Stomach (tissue), 9 donors: ENCODE results near the gene NTM. TPM values are rescaled to one million over a fixed set of nuclear protein-coding genes. Genes with fewer than 3 reads are reported as not detected.

ENCODE experiments used
- DNase-seq, 2 donors: peaks; one replicate each; pipeline versions ENCODE4 v3.0.0 to v3.0.0-alpha.2; 2013 to 2019
- H3K27ac ChIP-seq, 5 donors: fragments of 200-600 bp in 4 of 5; sonication (generic) in 4 of 5; one replicate each; pipeline ENCODE4 v1.5.1; 2013 to 2019; ENCODE audit warnings: mild to moderate bottlenecking in 1 of 5, moderate library complexity in 1 of 5
- H3K27me3 ChIP-seq, 3 donors: fragments of 200-600 bp; sonication (generic); one replicate each; pipeline ENCODE4 v1.5.1; 2017 to 2019; ENCODE audit warnings: mixed run types in 1 of 3
- H3K36me3 ChIP-seq, 4 donors: fragments of 200-600 bp; sonication (generic); 1 replicate in 3 of 4; 2 replicates in 1 of 4; pipeline ENCODE4 v1.5.1; 2016 to 2019
- H3K4me1 ChIP-seq, 4 donors: fragments of 200-600 bp; sonication (generic); one replicate each; pipeline ENCODE4 v1.5.1; 2016 to 2019
- H3K4me3 ChIP-seq, 4 donors: fragments of 200-600 bp; sonication (generic) in 3 of 4; one replicate each; pipeline ENCODE4 v1.5.1; 2016 to 2019; ENCODE audit warnings: mild to moderate bottlenecking in 1 of 4
- H3K9me3 ChIP-seq, 4 donors: fragments of 200-600 bp; sonication (generic); one replicate each; pipeline ENCODE4 v1.5.1; 2016 to 2019
- EP300 ChIP-seq: sonication (generic); formaldehyde crosslinking; IDR thresholded peaks from one replicate; pipeline ENCODE4 v1.6.1; 2017; ENCODE audit warnings: antibody characterized with exemption
- POLR2A ChIP-seq, 4 donors: fragments of 450-650 bp; IDR thresholded peaks; one replicate each; pipeline ENCODE4 v1.6.1; 2016; ENCODE audit warnings: antibody characterized with exemption in 4 of 4, control low read depth in 2 of 4, mild to moderate bottlenecking in 1 of 4, moderate library complexity in 1 of 4
- POLR2AphosphoS5 ChIP-seq, 3 donors: sonication (generic); formaldehyde crosslinking; IDR thresholded peaks; one replicate each; pipeline ENCODE4 v1.6.1; 2016; ENCODE audit warnings: antibody characterized with exemption in 3 of 3
- WGBS, 5 donors: extraction: QIAGEN DNeasy Blood & Tissue Kit in 3 of 5; methylation state at CpG; one replicate each; pipeline versions ENCODE4 v1.1.5 to v1.1.7; 2013 to 2018; 5-methylcytosine and 5-hydroxymethylcytosine counted together
- intact Hi-C: fragments of 100-400 bp; cut with DNase I; formaldehyde crosslinking; loops from one replicate; pipeline ENCODE4 v1.15.1; 2023; ENCODE audit warnings: low total_unique reads
- polyA plus RNA-seq, 3 donors: library from polyadenylated mRNA; stranded (reverse); fragments of 200-250 nt; gene quantifications; one replicate each; pipeline ENCODE4 v1.2.3, GENCODE V29; 2013
- total RNA-seq, 5 donors: library from RNA; depleted of rRNA; stranded (reverse); fragments of >200 nt; gene quantifications; one replicate each; pipeline versions ENCODE4 v1.1.0 to v1.2.3, GENCODE V29; 2014 to 2016
- TF ChIP-seq, protein P1 (sequence below), 7 experiments: fragments of 450-650 bp in 4 of 7; fragments of 200-600 bp in 3 of 7; sonication (generic) in 3 of 7; IDR thresholded peaks; one replicate each; pipeline ENCODE4 v1.5.1; 2016 to 2019; ENCODE audit warnings: antibody characterized with exemption in 7 of 7, control low read depth in 2 of 7, mild to moderate bottlenecking in 1 of 7
- donor health status: healthy with polysubstance abuse.
- donor health status: Bipolar disorder and iron deficiency.
- donor health status: healthy.

NTM gene
- total and polyA plus RNA-seq, 8 donors, result 0.50 to 8.4 (median 1.3) TPM; not detected in 3

GRCh38 chr11:131816051-131816450 lies 445.6 kb downstream of the NTM start:
- no peak overlapping the region for H3K27ac ChIP-seq
- WGBS, 5 donors, result 80 to 88% (median 82%) methylated on average over 5 of the region's 5 CpGs
- H3K4me3 ChIP-seq, result no peak overlapping the region
- H3K36me3 ChIP-seq, result no peaks in the 10 kb centered on the region
- no peak for DNase-seq
- peaks cover 0 to 33% (median 0%) of the 10 kb centered on the region in 3 donors for H3K27me3 ChIP-seq
- intact Hi-C loops, result no loop called here
- no peaks in the 10 kb centered on the region for H3K9me3 ChIP-seq
- TF ChIP-seq POLR2A (IDR thresholded peaks at IDR 0.05) (no peak), EP300 (no peak), POLR2AphosphoS5 (IDR thresholded peaks at IDR 0.05) (no peak)
- TF ChIP-seq, protein P1, sequence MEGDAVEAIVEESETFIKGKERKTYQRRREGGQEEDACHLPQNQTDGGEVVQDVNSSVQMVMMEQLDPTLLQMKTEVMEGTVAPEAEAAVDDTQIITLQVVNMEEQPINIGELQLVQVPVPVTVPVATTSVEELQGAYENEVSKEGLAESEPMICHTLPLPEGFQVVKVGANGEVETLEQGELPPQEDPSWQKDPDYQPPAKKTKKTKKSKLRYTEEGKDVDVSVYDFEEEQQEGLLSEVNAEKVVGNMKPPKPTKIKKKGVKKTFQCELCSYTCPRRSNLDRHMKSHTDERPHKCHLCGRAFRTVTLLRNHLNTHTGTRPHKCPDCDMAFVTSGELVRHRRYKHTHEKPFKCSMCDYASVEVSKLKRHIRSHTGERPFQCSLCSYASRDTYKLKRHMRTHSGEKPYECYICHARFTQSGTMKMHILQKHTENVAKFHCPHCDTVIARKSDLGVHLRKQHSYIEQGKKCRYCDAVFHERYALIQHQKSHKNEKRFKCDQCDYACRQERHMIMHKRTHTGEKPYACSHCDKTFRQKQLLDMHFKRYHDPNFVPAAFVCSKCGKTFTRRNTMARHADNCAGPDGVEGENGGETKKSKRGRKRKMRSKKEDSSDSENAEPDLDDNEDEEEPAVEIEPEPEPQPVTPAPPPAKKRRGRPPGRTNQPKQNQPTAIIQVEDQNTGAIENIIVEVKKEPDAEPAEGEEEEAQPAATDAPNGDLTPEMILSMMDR (IDR thresholded peaks at IDR 0.05), result no peak
- no peaks in the 10 kb centered on the region for H3K4me1 ChIP-seq

DNA sequence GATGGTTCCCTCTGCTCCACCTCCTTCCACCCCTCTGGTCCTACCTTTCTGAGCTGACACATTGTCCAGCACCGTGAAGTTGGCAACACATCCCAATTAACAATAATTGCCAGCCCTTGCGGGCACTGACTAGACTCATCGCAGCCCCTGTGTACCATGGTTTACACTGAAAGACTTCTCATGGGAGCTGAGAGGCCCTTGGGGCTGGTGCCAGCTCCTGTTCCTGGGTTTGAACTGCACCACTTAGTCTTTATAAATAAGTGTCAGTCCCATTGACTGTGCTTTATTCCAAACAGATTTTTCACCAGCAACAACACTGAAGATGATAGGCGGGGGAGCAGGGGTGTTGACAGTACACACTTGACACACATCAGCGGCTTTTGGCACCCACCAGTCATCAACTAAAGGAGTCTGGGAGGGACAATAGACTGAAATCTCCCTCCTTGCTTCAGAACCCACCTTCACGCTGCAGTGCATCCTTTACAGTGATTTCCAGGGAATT lies 447.3 kb downstream of the NTM start:
- intact Hi-C loops, result no loop called here
- Histone ChIP-seq H3K4me1 (no peaks in the 10 kb centered on the region), H3K27ac (no peak overlapping the region), H3K9me3 (no peaks in the 10 kb centered on the region), H3K4me3 (no peak overlapping the region), H3K27me3 (peaks cover 0 to 44% (median 0%) of the 10 kb centered on the region in 3 donors), H3K36me3 (no peaks in the 10 kb centered on the region)
- DNase-seq, result no peak
- WGBS, 5 donors, result 79 to 88% (median 83%) methylated on average over 6 of the region's 6 CpGs
- TF ChIP-seq POLR2AphosphoS5 (IDR thresholded peaks at IDR 0.05) (no peak), POLR2A (IDR thresholded peaks at IDR 0.05) (no peak), EP300 (no peak)
- TF ChIP-seq, protein P1 (IDR thresholded peaks at IDR 0.05), result no peak

DNA sequence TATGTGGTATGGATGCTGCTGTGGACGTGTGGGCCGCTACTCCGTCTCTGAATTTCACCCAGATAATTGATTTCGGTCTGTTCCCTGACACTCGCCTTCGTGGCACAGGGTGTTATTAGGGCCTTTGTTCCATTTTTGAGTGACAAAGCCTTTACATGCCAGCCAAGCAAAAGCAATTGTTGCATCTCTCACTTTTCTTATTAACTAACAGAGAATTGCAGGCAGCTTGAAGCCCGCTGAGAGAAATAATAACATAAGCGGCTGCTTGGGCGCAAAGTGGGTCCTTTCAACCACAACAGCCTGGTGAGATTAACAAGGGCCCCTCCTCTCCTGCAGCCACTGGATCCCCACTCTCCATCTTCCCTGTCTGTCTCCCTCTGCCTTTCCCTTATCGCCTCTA lies 449.4 kb downstream of the NTM start:
- intact Hi-C loops, result no loop called here

GRCh38 chr11:131822506-131822905 lies 452.1 kb downstream of the NTM start:
- no peaks in the 10 kb centered on the region for H3K36me3 ChIP-seq
- TF ChIP-seq, protein P1 (IDR thresholded peaks at IDR 0.05), result no peak
- TF ChIP-seq EP300, result no peak
- TF ChIP-seq POLR2A (IDR thresholded peaks at IDR 0.05), result no peak
- TF ChIP-seq POLR2AphosphoS5 (IDR thresholded peaks at IDR 0.05), result no peak
- intact Hi-C loops, result no loop called here
- H3K4me1 ChIP-seq, result no peaks in the 10 kb centered on the region
- WGBS, 5 donors, result 7 to 17% (median 14%) methylated on average over 6 of the region's 6 CpGs
- H3K9me3 ChIP-seq, result no peaks in the 10 kb centered on the region
- no peak overlapping the region for H3K27ac ChIP-seq
- DNase-seq, result no peak
- no peak overlapping the region for H3K4me3 ChIP-seq
- H3K27me3 ChIP-seq, result peaks cover 0 to 49% (median 0%) of the 10 kb centered on the region in 3 donors

More for the DNA sequence above, 449.4 kb downstream of the NTM start:
- TF ChIP-seq, protein P1 (IDR thresholded peaks at IDR 0.05), result no peak
- Histone ChIP-seq H3K36me3 (no peaks in the 10 kb centered on the region), H3K9me3 (no peaks in the 10 kb centered on the region), H3K27ac (no peak overlapping the region), H3K27me3 (peaks cover 0 to 50% (median 0%) of the 10 kb centered on the region in 3 donors), H3K4me3 (no peak overlapping the region), H3K4me1 (no peaks in the 10 kb centered on the region)
- DNase-seq, result no peak
- 88 to 91% (median 90%) methylated on average over 10 of the region's 10 CpGs for WGBS, 5 donors
